Measurements from ENCODE around the gene NOX3.

The NOX3 gene

GRCh38 chr6:155420492-155420891, 35.1 kb downstream of the NOX3 start:
- no peak for TF ChIP-seq CTCF (IDR thresholded peaks at IDR 0.05)

- TF ChIP-seq CTCF (IDR thresholded peaks at IDR 0.05), result no peak
These were observed 36.5 kb downstream of the NOX3 start for GRCh38 chr6:155419161-155419560.

GRCh38 chr6:155418017-155418761, 37.5 kb downstream of the NOX3 start:
- no peak for TF ChIP-seq CTCF (IDR thresholded peaks at IDR 0.05)

- no peak for TF ChIP-seq CTCF (IDR thresholded peaks at IDR 0.05)
These were observed 38.2 kb downstream of the NOX3 start for GRCh38 chr6:155417454-155417853.

- no peak for TF ChIP-seq CTCF (IDR thresholded peaks at IDR 0.05)
These were observed 39.7 kb downstream of the NOX3 start for GRCh38 chr6:155415953-155416352.

GRCh38 chr6:155414049-155414448, 41.6 kb downstream of the NOX3 start:
- TF ChIP-seq CTCF (IDR thresholded peaks at IDR 0.05), result no peak

- TF ChIP-seq CTCF (IDR thresholded peaks at IDR 0.05), result no peak
These were observed 43.3 kb downstream of the NOX3 start for GRCh38 chr6:155412335-155412734.

Measured in LNCAP (cell line).